Raji (cell line): ENCODE results near the gene ZNF521.

Source experiments
- POLR2A ChIP-seq: IDR thresholded peaks from 2 replicates; pipeline ENCODE4 v1.6.1; 2011; ENCODE audit warnings: low read depth, low read length, control low read depth; ENCODE audit not compliant: insufficient read depth

Gene ZNF521

DNA sequence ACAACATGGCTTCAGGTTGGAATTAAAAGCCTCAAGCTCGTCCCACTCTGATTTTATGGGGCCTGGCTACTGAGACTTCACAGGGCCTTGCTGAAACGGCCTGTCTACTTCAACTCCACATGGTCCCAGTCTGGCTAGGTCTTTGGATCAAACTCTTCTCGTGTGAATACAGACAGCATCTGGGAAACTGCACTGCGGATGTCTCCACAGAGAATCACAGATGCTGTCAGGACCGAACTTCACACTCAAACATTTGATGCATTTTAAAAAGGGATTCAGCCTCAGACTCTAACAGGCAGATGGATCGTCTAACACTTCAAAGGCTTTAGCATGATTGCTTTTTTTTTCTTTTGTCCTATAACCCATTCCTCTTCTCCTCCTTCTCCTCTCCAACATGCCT, 198.5 kb downstream of the ZNF521 start:
- no peak for TF ChIP-seq POLR2A

DNA sequence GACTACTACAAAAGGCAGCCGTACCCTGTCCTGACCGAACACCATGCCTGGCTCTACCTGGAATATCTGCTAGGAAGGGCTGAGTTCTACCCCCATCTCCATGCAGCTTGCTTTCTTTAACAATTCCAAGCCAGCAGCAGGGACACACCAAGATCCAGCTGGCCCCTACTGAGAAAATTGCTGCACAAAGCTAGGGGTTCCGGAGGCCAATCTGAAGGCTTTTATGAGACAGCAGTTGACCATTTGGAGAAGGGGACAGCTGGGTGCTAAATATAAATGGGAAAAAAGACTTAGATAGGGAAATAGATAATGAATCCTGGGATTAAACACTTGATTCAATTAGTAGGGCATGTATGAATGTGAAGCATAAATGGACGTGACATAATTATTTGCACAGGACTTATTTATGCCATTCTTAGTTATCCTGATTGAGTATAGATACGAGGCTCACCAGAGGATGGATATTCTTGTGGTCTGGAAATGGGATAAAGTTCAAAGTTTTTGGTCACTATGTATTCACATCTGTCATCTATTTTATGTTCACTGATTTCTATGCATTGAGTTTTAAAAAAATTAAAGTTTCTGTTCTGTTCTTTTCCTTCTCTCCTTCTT, 204.0 kb downstream of the ZNF521 start:
- no peak for TF ChIP-seq POLR2A

DNA sequence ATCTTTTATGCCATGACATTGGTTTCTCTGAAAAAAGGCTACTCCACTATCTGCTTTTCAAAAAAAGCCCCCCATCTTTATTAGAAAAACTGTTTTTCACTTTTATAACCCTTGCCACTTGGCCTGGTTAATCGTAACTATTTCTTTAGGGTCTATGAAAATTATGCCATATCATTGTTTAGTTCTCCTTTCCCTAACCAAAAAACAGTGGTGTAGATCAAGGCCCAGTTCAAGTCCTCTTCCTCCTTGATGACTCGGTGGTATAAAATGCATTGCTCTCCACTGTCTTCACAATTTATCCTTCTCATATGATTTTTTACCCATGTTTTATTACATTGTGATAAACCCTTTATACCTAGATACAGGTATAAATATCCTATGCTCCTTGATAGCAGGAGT, 205.5 kb downstream of the ZNF521 start:
- no peak for TF ChIP-seq POLR2A

DNA sequence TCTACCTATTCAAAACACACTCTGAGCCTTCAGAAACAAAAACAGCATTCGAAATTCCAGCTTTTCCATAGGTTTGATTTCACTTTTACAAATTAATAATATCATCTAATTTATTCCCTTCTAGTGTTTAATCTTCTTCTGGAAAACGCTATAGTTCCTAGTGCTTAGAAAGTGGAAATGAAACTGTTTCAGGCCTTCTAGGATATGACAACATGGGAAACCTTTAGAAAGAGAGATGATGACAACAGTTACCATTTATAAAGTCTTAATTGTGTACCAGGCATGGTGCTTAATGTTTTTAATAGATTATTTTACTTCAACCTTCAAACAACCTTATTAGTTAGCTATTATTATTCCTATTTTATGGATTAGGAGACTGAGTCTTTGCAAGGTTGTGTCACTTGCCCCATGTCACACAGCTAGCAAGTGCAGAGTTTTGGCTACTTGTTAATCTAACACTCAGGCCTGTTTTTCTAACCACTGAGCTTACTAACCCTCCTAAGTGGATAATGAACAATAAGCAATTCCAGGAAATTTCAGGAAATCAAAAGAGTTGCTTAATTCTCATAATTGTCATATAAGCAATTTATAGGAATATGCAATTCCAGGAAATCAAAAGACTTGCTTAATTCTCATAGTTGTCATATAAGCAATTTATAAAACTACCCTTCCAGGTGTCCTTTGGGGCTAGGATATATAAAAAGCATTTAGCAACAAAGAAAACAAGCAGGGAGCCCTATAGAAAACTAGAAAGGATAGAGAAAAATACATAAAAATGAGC, 206.0 kb downstream of the ZNF521 start:
- no peak for TF ChIP-seq POLR2A

DNA sequence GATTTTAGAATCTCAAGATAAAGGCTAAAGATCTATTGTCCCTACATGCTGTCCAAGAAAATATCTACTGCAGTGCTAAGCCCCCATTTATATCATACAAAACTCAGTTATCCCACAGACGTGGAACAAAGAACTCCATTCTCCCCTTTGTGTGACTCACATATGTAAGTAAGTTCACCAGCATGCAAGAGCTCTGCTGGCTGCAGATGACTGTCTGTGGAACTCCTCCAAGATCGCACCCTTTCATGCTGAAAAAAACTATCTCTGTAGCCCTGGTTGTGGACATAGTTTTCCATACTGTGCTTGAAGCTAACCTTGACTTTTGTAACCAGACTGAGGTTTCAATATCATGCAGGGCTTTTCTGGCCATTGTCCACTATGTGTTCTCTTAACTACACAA, 207.1 kb downstream of the ZNF521 start:
- TF ChIP-seq POLR2A = no peak

DNA sequence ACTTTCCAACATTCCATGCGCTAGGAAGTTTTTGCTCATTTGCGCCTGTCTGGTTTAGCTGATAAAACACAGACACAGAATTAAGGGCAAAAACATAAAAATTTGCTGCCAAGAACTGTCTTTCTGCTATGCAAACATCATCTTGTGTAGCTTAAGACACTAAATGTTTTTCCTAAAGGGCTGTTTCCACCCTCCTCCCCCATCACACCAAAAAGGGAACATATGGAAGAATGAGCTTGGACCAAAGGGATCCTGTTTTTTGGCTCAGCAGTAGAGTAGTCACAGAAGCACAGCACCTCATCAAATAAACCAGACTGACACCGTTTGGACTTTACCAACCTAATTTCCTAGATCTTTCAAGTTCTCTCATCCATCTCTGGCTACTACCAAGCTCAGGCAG, 210.1 kb downstream of the ZNF521 start:
- no peak for TF ChIP-seq POLR2A

DNA sequence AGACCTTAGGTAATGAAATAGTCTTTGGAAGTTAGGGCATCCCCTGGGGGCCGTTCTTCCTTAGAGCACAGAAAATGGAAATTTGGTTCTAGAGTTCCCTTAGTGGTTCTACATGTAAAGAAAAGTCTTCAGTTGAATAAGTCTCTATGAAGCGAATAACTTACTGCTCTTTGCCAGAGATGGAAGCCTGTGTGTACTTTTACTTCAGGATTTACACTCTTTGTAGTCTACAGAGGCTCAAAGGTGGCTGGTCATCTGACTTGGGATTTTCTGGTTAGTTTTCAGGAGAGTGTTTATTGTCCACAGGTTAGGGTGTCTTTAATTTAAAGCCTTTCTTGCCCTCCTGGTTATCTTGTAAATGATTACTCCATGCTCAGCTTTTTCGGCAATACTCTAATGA, 210.6 kb downstream of the ZNF521 start:
- no peak for TF ChIP-seq POLR2A

DNA sequence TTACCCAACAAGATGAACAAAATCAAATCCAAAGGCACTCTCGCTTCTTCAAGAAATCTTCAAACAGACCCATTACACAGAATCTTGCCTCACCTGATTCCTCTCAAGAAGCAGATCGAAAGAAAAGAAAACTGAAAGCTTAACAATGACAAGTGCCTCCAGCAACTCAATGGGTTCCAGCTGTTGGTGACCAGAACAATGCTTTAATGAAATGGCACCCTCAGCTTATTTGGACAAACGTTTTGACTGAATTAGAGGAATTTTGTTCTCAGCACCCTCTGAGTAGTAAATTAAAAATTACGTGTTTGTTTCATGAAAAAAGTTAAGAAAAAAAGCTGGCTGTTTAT, 211.0 kb downstream of the ZNF521 start:
- no peak for TF ChIP-seq POLR2A

DNA sequence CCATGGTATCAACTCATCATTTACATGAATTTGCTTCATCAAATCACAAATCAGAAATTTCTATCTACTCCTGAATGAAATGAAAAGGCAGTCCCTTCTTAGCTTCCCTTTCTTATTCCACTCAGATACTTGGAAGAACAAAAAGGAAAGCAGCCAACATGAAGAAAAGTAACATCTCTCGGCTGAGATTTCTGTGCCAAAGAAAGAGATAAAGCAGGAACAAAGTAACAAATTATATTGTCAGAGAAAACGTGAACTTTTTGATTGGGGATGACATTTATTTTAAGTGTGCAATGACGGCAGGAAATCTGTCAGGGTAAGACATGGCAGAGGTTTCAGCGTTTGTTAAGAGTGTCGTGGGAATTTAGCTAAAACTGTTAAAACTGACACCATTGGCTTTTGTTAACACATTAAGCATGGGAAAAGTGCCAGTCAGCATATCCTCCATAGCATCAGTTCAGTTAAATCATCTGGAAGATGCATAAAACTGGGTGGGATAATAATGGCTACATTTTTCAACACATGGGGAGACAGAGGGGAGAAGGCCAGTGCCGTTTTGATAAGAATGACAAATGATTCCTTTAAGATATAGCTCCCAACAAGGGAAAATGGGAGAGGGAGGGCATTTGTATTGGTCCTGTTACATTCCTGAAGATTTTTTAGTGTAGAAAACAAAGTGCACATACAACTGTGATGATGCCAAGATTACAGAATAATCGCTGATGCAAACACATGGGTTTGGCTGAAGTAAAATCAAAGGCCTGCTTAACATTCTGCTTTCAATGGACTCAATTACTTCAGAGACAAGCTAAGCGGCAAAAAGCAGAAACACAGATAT, 211.6 kb downstream of the ZNF521 start:
- TF ChIP-seq POLR2A = no peak

DNA sequence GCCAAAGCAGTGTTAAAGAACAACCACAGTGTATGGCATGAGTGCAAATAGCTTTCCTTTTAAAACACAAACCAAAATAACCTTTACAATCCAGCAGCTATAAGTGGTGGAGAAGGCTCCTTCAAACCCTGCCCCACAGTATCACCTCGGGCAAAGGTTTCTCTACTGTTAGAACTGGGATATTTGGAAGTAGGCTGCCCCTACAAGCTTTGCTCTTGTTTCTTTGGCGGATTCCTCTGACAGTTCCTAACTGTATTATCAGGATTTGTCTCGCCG, 214.8 kb downstream of the ZNF521 start:
- TF ChIP-seq POLR2A = no peak

DNA sequence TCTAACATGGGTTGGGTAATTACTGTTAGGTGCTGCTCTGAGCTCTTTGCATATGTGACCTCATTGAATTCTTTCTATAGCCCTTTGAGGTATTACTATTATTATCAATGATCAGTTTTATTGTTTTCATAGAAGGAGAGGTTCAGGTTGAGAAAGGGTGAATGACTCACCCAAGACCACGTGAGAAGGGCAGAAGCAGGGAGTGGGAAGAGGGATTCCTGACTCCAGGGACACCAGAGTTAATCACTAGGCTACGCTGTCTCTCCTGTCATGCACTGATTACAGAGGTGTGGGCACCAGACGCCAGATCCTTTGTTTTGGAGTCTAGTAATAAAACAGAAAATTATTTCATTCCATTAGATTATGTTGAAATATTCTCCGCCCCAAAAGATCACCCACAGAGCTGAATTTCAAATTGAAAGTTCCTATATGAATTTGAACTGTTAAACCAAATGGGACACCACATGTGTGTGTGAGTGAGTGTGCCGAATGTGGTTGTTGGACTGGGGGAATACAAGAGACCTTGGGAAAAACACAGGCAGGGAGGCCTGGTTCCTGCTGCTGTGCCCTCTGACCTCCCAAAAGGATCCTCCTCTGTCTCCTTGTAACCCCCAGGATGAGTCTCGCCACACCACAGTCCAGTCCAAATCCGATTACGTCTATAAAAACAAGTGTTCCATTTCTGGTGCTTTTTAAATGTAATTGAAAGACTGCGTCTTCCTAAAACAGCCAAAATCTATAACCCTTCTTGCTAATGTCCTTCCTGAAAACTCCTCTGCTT, 215.4 kb downstream of the ZNF521 start:
- TF ChIP-seq POLR2A = no peak

DNA sequence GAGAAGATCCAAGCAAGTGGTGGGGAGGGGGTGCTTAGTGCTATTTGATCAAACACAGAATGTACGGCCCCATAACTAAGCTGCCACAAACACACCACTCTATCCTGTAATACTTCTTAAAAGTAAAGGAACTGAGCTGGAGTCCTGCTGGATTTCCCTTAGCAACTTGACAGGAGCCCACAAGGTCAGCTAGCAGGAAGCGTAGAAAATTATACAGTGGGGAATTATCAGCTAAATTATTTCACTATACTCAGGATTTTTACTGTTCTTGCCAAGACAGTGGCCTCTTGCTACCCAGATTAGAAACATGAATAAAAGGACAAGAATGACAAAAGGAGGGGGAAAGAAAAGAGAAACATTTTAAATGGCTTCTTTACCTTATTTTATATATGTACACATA, 217.1 kb downstream of the ZNF521 start:
- TF ChIP-seq POLR2A = no peak

DNA sequence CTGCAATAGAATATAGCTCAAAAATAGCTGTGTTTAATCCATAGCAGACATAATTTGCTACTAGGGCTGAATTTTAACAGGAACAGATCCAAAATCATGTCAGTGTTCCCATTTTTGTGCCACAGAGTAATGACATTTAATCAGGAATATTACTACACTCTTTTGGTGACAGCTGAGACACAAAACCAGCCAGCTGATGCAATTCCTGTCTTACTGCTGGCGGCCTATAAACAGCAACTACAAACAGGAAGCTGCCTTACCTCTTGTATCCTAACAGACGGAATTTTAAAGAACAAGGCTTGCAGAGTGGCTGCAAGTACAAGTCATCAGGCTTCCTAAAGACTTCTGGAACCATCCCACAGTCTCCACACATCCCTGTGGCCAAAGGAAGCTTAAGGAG, 218.1 kb downstream of the ZNF521 start:
- TF ChIP-seq POLR2A = no peak

DNA sequence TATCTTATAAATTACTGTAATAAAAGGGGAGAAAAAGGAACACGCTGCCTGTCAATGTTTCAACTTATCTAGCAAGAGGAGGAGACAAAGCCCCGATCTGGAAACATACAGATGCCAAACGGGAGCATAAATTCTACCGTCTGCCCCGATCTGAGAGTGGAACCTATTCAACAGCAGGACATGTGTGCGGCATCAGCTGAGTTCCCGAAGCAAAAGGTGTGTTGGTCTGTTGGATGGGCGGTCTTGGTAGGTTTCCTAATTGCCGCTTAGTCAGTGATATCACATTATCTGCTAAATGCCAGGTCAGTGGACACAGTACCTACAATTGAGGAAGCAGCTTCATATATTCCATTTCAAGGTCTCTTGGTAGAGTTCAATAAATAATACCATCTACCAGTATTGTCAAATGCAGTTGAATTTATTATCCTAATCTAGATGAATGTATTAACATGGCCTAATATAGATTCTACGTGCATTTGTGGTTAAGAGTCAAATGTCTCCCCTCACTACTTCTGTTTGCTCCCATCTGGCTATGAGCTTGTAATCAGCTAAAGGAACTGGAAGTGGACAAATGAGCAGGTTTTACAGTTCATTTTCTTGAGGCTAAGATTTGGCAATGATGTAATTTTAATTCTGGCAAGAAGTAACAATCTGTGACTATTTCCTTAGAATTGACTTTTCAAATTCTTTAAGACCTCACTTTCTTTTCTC, 219.0 kb downstream of the ZNF521 start:
- TF ChIP-seq POLR2A = no peak

DNA sequence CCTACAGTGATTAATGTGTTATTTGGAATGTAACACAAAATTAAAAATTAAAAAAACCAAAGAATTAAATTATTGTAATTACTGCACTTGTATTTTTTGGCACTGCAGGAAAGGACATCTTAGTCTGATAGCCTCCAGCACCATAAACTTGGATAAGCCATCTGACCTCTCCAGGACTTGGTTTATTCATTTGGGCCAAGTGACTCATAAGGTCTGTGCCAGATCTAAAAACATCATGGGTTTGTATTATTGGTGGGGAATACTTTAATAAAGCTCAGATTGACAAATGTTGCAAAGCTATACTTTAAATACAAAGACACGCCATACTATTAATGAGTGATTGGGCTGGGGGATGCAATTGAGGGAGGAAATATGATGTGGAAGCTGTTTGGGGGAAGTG, 225.2 kb downstream of the ZNF521 start:
- no peak for TF ChIP-seq POLR2A
